ENCODE data around the gene LRRC47.

The LRRC47 gene

DNA sequence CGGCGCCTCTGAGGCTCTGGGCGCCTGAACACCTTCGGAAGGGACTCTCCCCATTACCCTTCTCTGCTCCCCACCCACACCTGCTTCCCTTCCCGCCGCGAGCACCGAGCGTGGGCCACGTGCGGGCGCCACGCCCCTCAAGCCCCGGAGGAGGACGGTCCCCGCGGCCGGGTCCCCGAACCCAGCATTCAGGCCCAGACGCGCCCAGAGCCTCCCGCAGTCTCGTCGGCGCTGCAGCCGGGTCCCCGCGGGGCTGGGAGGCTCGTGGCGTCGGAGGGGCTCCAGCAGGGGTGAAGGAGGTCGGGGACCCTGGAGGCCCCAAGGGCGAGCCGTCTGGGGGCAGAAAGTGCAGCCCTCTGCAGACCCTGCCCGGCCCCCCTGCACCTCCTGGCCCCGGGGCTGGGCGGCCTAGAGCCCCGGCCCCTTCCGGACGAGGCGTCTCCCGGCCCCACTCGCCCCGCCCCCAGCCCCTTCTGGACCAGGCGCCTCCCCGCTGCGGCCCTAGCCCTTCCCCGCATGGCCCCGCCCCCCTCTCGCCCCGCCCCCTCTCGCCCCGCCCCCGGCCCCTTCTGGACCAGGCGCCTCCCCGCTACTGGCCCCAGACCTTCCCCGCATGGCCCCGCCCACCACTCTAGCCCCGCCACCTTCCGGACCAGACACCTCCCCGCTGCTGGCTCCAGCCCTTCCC, 24.1 kb downstream of the LRRC47 start:
- CTCF ChIA-PET, result interaction anchor here (1.0 kb wide), 1 partner anchor 153 kb away, joined by 3 read pairs; no protein-coding TSS in a partner anchor

GRCh38 chr1:3771108-3772026, 24.9 kb downstream of the LRRC47 start:
- TF ChIP-seq, protein P1, sequence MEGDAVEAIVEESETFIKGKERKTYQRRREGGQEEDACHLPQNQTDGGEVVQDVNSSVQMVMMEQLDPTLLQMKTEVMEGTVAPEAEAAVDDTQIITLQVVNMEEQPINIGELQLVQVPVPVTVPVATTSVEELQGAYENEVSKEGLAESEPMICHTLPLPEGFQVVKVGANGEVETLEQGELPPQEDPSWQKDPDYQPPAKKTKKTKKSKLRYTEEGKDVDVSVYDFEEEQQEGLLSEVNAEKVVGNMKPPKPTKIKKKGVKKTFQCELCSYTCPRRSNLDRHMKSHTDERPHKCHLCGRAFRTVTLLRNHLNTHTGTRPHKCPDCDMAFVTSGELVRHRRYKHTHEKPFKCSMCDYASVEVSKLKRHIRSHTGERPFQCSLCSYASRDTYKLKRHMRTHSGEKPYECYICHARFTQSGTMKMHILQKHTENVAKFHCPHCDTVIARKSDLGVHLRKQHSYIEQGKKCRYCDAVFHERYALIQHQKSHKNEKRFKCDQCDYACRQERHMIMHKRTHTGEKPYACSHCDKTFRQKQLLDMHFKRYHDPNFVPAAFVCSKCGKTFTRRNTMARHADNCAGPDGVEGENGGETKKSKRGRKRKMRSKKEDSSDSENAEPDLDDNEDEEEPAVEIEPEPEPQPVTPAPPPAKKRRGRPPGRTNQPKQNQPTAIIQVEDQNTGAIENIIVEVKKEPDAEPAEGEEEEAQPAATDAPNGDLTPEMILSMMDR (IDR thresholded peaks at IDR 0.05; ENCODE audit: insufficient read depth, low read length, missing control alignments), result no peak
- peak overlapping the region; percentile 62 for H3K4me3 ChIP-seq (ENCODE audit: low read depth, low read length)
- no peak for DNase-seq (ENCODE audit: low read depth, low spot score)
- CTCF ChIA-PET, result interaction anchor here (1.0 kb wide), 1 partner anchor 152 kb away, joined by 3 read pairs; no protein-coding TSS in a partner anchor
- POLR2A ChIA-PET, result no interaction called here

More for the DNA sequence above, 24.1 kb downstream of the LRRC47 start:
- H3K4me3 ChIP-seq (ENCODE audit: low read depth, low read length), result peak overlapping the region; percentile 62
- no peak for DNase-seq (ENCODE audit: low read depth, low spot score)
- POLR2A ChIA-PET, result no interaction called here
- TF ChIP-seq, protein P1 (IDR thresholded peaks at IDR 0.05; ENCODE audit: insufficient read depth, low read length, missing control alignments), result no peak

- DNase-seq (ENCODE audit: low read depth, low spot score), result no peak
- no peak overlapping the region for H3K4me3 ChIP-seq (ENCODE audit: low read depth, low read length)
- POLR2A ChIA-PET, result no interaction called here
- CTCF ChIA-PET, result interaction anchor here (1.3 to 1.5 kb wide), 3 partner anchors 9 to 75 kb away, joined by 3 to 5 read pairs (median 3); no protein-coding TSS in a partner anchor
- TF ChIP-seq, protein P1 (IDR thresholded peaks at IDR 0.05; ENCODE audit: insufficient read depth, low read length, missing control alignments), result no peak
Observed at GRCh38 chr1:3770047-3770765, 26.1 kb downstream of the LRRC47 start.

DNA sequence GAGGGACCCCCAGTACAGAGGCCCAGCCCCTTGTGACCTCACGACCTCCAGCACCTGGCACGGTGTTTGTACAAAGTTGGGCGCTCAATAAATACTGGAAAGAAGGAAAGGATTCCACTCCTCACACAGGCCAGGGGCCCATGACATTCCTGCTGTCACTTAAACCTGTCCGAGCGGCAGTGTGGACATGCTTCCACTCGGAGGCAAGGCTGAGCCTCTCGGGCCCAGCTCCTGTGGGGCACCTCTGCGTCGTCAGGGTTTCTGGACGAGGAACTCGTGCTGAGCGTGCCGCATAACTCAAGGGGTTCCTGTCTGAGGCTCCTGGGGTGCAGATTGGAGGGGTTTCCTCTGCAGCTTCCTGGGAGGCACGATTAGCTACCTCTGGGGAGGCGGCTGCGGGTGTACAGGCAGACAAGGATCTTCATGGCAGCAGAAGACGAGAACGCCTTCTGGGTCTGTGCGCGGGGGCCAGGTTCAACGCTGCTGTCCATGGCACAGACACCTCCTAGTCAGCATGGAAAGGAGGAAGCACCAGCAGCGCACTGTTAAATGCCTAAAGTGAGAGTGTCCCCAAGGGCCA, 27.4 kb downstream of the LRRC47 start:
- CTCF ChIA-PET, result interaction anchor here (1.5 kb wide), 1 partner anchor 44 kb away, joined by 5 read pairs; no protein-coding TSS in a partner anchor

GRCh38 chr1:3767328-3767925, 28.9 kb downstream of the LRRC47 start:
- ChIA-PET CTCF (interaction anchor here (1.9 kb wide), 1 partner anchor 43 kb away, joined by 5 read pairs; no protein-coding TSS in a partner anchor), POLR2A (no interaction called here)
- TF ChIP-seq, protein P1 (IDR thresholded peaks at IDR 0.05; ENCODE audit: insufficient read depth, low read length, missing control alignments), result no peak
- no peak for DNase-seq (ENCODE audit: low read depth, low spot score)
- H3K4me3 ChIP-seq (ENCODE audit: low read depth, low read length), result no peak overlapping the region

More for the DNA sequence above, 27.4 kb downstream of the LRRC47 start:
- H3K4me3 ChIP-seq (ENCODE audit: low read depth, low read length), result no peak overlapping the region
- TF ChIP-seq, protein P1 (IDR thresholded peaks at IDR 0.05; ENCODE audit: insufficient read depth, low read length, missing control alignments), result no peak
- POLR2A ChIA-PET, result no interaction called here
- no peak for DNase-seq (ENCODE audit: low read depth, low spot score)

Measured in AG04449 (cell line).